Urothelium cell line (cell line): ENCODE measurements around the gene PPP2R5C.

Experiments
- DNase-seq: peaks from one replicate; pipeline ENCODE4 v3.0.0; 2011; ENCODE audit warnings: low spot score, mixed read lengths
- FAIRE-seq: peaks from 2 replicates; lab custom pipeline; 2011; peaks lifted over from hg19 to GRCh38; lab: Jason Lieb, UNC

The PPP2R5C gene

DNA sequence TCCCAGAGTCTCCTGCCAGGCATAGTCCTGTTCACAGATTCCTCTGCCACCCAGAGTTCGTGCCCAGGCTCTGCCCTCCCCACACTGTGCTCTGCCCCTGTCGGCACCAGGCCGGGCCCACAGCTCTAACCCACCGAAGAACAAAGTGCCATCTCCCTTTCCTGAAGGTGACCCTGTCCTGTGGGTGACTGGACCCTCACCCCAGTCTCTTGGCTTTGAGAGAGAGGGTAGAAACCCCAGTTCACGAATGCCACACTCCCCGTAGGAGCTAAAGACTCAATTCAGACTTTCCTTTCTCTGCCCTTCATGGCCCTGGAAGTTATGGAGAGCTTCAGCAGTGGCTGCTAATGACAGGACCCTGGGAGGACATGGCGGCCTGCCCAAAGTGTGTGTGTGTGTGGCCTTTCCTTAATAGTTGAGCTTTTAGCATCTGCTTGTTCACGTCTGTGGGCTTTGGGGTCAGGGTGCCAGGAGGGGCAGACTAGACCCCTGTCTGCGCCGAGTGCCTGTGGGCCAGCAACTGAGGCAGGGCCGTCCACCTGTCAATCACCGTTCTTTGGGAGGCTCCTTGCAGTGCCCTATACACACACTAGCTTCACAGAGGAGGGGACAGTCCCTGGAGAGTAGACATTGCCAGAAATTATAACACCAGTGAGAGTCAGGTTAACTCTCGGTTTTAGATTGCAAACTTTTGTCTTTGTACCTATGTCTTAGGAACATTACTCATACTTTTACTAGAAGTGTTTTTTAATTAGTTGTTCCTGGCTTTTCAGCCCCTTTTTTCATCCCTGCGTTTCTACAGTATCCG, 118.2 kb downstream of the PPP2R5C start:
- DNase-seq (no peak), FAIRE-seq (no peak)

DNA sequence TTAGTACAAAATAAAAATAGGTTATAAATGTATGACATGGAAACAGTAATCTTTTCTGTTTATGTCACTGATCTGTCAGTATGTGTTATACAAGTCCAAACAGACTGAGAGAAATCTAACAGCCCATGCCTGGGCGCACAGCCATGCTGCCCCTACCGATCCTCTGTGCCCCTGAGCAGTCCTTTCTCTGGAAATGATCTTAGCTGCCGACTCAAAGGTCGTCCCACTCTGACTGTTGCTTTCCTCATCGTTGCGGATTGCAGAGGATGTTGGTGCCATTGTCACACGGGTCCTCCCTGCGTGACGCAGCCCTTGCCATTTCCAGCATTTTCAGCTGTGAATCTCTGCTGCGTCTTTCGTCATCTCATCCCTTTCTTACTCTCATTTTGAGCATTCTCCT, 119.9 kb downstream of the PPP2R5C start:
- DNase-seq: no peak

DNA sequence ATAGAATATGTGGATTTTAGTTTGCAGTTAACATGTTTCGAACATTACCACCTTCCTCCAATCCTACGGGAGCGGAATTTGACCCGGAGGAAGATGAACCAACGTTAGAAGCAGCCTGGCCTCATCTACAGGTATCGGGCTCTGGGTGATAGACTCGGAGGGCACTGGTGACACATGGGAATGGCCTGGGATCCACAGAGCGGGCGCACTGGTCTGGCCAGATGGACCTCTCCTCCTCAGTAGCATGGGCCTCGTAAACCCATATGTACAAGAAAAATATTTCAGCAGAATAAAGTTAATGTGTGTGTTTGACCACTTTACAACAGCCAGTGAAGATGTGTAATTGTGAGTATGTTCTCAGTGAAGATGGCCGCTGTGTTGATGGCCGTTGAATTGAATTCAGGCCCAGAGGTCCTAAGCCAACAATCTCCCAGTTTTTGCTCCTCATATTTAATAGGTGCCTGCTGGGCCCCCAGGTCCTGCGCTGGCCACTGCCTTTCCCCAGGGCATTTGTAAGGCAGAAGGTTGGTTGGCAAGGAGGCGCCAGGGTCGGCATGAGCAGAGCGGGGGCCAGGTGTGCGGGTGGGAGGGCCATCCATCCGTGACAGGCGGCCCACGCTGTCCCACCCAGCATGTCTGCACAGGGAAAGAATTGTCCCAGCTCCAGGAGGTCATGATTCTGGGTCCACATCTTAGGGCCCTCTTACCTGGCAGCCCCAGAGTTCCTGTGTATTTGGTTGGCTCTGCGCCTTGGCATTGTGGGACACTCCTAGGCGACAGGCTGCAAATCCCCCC, 120.8 kb downstream of the PPP2R5C start:
- FAIRE-seq (no peak), DNase-seq (no peak)

More for the DNA sequence above, 119.9 kb downstream of the PPP2R5C start:
- no peak for FAIRE-seq

DNA sequence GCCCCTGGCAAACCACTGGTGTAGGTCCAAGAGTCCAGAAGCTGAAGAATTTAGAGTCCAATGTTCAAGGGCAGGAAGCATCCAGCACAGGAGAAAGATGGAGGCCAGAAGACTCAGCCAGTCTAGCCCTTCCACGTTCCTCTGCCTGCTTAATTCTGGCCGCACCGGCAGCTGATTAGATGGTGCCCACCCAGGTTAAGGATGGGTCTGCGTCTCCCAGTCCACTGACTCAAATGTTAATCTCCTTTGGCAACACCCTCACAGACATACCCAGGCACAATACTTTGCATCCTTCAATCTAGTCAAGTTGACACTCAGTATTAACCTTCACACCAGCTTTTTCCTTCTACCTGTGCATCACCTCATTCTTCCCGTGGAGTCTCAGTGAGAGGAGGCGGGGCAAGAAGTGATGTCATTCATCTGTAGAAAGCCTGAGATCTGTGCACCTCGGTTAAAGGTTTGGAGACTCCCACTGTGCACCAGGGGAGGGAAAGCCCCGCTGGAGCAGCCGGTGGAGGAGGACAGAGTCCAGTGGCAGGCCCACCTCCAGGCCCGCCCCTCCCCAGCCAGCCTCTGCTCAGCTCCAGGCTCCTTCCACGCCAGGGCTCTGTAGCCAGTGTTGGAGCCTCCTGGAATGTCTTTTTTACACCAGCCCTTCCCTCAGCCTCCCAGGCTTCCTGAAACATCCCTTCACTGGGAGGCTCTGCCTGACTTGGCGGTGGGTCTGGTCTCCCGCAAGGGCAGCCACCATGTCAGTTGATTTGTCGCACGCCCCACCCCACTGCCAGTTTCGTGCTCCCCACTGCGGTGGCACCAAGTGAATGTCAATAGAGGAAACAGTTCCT, 122.8 kb downstream of the PPP2R5C start:
- no peak for DNase-seq
- FAIRE-seq: no peak

DNA sequence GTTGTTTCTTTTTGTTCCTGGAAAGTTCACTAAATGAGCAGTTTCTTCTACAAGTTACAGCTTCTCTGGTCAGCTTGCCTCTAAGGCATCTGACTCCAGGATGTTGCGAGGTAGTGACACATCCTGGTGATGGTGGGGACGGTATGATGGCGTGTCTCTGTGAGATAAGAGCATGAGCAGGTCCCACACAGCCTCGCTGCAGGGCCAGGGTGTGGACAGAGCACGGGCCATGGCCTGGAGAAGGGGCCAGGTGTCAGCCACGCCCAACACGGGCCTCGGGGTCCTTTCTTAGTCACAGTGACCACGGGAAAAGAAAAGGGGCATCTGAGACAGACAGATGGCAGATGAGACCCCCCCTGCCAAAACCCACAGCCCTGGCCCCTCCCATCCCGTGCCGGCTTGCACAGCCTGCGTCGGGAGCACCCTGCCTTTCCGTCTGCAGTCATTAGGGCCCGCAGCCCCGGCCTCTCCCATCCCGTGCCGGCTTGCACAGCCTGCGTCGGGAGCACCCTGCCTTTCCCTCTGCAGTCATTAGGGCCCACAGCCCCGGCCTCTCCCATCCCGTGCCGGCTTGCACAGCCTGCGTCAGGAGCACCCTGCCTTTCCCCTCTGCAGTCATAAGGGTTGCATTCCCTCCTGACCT, 123.5 kb downstream of the PPP2R5C start:
- FAIRE-seq: no peak
- no peak for DNase-seq

DNA sequence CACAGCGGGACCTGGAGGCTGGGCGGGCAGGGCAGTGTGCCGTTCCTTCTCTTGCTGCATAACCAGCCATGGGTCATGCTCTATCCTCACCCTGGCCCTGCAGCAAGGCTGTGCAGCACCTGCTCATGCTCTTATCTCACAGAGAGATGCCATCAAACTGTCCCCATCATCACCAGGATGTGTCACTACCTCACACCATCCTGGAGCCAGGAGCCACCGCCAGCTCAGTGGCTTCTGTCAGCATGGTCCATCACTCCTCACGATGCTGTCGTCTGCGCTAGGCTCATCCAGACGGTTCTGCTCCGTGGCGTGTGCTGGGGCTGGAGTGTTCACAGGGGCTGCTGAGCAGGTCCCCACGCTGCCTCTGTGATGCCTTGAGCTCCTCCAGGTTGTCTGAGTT, 125.7 kb downstream of the PPP2R5C start:
- DNase-seq: no peak
- no peak for FAIRE-seq

DNA sequence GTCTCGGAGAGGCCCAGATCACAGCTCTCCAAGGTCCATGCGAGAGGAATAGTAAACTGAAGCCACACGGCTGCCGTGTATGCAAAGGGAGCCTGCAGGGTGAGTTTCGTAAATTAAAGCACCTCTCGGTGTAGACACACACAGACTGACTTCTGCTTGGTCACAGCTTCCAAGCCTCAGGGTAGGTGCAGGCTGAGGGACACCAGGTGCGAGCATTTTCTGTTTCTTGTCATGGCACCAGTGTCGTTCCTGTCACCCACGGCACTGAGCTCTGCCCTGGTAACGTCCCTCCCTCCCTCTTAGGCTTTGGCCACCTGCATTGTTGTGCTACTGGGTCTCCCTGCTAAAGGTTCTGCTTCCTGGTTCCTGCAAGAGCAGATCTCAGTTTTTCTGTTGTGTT, 126.7 kb downstream of the PPP2R5C start:
- FAIRE-seq (no peak), DNase-seq (no peak)

DNA sequence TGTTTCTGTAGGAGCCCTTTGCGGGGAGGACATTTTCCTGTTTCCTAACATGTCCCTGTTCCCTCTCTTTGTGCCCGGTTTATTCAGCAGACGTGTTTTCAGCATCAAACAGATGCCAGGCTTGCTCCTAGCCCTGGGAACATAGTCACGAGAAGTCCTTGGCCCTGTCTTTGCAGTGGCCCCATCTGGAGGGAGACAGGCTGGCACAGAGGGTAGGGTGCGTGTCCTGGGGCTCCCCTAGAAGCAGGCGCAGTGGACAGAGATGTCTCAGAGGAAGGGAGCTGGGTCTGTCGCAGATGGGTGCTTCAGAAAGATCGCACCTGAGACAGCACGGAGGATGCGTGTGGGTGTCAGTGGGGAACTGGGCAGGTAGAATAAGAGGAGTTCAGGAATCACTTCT, 127.9 kb downstream of the PPP2R5C start:
- DNase-seq (no peak), FAIRE-seq (no peak)

DNA sequence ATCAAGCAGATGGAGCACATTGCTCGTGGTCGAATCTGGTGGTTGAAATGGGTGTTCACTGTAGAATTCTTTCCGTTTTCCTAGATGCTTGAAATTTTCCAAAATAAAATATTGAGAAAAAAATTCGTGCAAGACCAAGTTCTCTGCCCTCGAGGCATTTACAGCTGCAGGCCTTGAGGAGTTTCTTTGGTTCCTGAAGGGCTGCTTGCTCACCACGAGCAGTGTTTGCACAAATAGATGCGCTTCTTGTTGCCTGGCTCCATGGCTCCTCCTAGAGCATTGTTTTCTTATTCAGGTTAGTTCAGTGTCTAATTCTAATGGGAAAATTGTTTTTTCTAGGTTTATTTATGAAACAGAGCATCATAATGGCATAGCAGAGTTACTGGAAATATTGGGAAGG, 128.4 kb downstream of the PPP2R5C start:
- FAIRE-seq (no peak), DNase-seq (no peak)

DNA sequence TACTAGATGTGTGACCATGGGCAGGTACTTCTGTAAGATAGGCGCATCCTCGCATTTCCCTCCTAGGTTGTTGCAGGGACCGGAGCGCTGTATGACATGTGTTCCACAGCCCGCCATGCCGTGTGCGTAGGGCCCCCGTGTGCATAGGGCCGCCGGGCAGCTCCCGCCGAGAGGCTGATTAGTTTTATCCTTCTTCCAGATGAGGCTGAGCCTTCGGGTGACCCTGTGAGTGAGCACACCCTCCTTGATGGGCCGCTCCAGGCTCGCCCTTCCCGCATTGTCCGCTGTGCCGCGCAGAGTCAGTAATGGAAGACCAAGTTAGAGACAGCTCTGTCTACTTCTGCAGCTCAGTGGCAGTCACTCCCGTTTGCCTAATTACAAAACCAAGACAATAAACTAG, 130.0 kb downstream of the PPP2R5C start:
- FAIRE-seq: no peak
- no peak for DNase-seq

DNA sequence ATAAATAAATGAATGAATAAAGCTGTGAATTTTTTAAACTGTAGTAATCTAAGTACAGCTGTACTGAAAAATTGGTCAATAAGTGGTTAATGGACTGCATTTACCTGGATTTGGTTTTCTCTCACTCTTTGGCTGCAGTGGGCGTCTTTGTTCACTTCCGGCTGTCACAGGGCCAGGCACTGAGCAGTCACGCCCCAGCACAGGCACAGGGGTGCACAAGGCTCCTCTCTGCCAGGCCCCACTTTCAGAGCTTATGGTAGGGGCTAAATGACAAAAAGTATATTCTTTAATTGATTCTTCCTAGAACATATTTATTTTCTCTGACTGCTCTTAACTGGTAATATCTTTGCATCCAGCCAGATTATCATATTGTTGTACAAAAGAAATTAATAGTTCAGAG, 132.2 kb downstream of the PPP2R5C start:
- FAIRE-seq: no peak
- DNase-seq: no peak

DNA sequence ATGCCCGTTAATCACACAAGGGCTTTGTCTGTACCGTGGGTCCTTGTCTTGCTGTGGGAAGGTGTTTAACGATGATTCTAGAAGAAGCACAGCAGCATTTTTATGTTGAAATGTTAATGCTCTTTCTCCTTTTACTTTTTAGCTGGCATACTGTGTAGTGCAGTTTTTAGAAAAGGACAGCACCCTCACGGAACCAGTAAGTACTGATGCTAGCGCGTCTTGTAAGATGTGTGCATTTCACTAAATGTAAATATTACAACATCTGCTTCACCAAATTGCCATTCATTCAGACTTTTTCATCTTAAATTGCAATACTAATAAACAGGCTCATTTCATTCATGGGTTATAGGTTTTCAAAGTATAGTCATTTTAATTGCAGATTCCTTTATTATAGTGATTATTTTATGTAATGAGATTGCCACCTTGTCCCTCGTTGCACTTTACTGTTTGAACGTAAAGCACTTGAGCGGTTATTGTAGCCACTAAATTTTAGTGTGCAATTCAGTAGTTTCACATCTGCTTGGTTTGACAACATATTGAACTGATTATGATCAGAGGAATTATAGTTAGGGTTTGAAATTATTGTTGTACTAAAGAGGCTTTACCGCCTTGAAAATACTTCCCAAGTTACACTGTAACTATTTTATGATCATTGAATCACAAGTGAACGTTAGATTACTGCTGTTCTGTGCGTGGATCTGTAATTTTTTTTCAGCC, 133.0 kb downstream of the PPP2R5C start:
- DNase-seq (no peak), FAIRE-seq (no peak)

DNA sequence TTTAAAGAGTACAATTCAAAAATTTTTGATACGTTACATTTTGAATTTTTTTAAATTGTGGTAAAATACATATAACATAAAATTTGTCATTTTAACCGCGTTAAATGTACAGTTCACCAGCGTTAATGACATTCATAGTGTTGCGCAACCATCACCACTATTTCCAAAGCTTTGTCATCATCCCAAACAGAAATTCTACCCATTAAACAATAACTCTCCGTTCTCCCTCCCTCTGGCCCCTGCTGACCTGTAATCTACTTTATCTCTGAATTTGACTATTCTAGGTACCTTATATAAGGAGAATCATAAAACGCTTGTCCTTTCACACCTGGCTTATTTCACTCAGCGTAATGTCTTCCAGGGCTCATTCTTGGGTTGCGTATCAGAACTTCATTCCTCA, 133.7 kb downstream of the PPP2R5C start:
- no peak for DNase-seq
- FAIRE-seq: no peak

DNA sequence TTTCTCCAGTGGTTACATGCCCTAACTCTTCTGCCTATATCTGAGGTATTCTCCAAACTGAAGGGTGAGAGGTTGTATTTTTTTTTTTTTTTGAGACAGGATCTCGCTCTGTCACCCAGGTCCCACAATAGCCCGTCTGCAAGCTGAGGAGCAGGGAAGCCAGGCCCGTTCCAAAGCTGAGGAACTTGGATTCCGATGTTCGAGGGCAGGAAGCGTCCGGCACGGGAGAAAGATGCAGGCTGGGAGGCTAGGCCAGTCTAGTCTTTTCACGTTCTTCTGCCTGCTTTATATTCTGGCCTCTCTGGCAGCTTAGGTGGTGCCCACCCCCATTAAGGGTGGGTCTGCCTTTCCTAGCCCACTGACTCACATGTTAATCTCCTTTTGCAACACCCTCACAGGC, 135.8 kb downstream of the PPP2R5C start:
- FAIRE-seq (no peak), DNase-seq (no peak)

DNA sequence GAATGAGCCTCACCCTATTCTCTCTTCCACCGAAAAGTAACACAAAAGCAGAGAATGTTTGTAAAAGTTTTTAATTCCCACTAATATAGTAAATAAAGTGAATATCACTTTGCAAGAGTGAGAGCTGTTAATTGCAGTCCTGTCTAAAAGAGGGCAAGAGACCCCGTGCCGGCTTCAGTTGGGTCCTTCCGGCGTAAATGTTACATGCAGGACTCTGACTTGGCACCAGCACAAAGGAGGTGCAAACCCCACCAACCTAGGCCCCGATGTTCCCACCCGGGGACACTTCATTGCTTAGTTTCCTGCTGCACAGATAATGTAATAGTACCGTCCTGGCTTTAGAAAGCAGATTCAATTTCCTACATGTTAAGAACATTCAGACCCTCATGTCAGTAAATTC, 136.9 kb downstream of the PPP2R5C start:
- no peak for FAIRE-seq
- no peak for DNase-seq

DNA sequence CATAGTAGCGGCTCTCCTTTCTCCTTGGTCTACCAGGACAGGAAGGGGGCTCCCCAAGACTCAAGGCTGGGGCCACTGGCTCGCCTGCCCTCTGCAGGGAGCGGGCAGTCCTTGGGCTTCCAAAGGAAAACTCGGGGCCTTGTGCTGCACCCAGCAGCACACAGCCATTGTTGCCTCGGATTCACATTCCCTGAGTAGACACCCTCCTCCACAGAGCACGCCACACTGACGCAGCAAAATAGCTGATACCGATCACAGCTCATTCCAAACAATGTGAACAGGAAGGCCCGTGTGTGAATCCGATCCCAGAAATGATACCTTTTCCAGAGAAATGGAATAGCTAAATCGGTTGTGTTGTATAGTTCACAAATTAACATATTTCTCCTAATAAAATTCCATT, 137.8 kb downstream of the PPP2R5C start:
- FAIRE-seq (no peak), DNase-seq (no peak)

DNA sequence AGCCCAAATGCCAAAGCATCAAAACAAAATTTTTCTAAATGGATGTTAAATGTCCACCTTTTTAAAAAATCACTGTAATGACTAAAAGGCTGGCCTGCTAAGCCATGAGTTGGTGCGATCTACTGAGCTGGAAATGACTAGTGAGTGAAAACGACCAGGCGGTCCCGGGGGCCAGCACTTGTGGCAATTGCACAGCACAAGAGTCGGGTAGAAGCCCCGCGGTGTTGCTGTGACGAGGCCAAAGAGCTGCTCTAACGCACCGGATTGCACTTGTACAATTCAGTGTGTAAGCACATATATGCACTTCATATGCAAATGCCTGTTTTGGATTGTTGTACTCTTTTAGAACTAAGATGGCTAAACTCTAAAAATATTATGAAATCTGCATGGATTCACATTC, 138.7 kb downstream of the PPP2R5C start:
- DNase-seq: no peak
- FAIRE-seq: no peak

DNA sequence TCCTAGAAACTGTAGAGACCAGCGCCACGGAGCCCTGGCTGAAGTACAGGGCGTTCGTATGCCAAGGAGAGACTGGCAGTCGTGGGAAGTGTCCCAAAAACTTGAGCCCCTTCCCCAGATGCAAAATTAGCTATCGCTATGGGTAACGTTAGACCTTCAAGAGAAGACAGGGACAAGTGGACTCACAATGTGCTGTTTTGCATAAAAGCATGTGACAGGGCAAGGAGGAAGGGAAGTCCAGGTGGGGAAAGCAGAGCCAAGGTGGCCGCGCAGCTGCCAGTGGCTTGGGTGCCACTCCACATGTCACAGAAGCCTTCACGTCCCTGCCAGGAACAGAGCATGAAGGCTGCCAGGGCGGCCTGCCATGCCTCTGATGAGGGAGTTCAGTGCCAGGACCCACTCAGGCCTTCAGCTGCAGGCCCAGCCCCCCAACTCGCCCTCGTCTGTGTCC, 141.6 kb downstream of the PPP2R5C start:
- FAIRE-seq (no peak), DNase-seq (no peak)

DNA sequence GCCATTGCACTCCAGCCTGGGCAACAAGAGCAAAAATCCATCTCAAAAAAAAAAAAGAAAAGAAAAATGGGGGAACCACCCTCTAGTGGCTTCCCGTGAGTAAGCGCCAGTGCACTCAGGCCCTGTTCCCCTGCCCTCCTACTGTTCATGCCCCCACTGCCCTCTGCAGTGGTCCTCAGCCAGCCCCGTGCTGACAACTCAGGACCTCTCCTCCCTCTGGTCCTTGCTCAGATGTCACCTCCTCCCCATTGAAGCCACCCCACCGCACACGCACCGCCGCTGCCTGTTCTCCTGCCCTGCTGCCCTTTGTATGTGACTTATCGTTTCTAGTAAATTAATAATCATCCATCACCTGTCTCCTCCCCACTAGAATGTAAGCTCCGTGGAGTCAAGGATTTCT, 144.1 kb downstream of the PPP2R5C start:
- DNase-seq: no peak
- FAIRE-seq: no peak

DNA sequence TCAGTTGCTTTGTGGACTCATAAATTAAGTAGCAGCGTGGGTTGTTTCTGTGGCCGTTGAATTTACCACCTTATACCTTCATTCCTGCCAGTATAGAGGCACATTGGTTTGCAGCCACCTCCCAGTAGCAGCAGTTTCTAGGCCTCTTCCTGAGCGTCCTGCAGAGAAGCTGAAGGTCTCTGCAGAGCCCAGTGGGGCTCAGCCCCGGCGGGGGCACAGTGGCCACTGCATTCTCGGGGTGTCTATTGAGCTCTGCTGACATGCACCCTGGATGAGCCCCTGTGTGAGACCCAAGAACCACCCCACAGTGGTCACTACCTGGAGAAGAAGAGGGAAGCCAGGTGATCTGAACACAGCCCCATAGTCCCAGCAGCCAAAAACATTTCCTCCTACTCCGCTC, 145.1 kb downstream of the PPP2R5C start:
- no peak for FAIRE-seq
- DNase-seq: no peak
